ENCODE measurements around the gene SPATA24.

DNA sequence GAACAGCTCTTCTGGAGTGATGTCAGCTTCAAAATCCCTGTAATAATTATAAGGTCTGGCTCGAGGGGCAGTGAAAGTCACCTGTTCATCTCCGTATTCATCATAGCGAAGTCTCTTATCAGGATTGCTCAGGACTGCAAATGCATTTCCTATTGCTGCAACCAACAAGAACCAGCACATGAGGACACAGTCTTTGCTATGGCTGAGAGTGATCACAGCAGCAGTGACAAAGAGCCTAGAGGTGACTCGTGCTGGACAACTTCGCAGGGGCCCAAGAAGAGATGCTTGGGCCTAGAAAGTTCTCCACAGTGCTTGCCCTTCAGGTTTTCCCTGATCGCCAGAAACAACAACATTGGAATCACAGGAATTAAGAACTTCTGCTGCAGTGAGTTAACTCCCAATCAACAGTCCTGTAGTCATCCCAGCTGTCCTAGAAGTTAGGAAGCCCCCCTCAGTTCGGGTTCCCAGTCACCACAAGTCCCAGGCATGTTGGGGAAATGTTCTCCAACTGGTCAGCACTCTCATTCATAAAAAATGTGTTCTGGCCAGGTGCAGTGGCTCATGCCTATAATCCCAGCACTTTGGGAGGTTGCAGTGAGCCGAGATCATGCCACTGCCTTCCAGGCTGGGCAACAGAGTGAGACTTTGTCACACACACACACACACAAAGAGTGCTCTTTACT, 22.5 kb upstream of the SPATA24 start:
- TF ChIP-seq, protein P1, sequence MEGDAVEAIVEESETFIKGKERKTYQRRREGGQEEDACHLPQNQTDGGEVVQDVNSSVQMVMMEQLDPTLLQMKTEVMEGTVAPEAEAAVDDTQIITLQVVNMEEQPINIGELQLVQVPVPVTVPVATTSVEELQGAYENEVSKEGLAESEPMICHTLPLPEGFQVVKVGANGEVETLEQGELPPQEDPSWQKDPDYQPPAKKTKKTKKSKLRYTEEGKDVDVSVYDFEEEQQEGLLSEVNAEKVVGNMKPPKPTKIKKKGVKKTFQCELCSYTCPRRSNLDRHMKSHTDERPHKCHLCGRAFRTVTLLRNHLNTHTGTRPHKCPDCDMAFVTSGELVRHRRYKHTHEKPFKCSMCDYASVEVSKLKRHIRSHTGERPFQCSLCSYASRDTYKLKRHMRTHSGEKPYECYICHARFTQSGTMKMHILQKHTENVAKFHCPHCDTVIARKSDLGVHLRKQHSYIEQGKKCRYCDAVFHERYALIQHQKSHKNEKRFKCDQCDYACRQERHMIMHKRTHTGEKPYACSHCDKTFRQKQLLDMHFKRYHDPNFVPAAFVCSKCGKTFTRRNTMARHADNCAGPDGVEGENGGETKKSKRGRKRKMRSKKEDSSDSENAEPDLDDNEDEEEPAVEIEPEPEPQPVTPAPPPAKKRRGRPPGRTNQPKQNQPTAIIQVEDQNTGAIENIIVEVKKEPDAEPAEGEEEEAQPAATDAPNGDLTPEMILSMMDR (IDR thresholded peaks at IDR 0.05): no peak
- TF ChIP-seq POLR2A (IDR thresholded peaks at IDR 0.05) (no peak), POLR2AphosphoS5 (IDR thresholded peaks at IDR 0.05) (no peak)
